GM23338 (cell line): Measurements from ENCODE around the gene TSC22D1. TPM values are rescaled to one million over a fixed set of nuclear protein-coding genes. Genes with fewer than 3 reads are reported as not detected.

Experiments
- ATAC-seq: fragments of 200-7000 bp; cut with Tn5 transposase; 3 replicates; pipeline ENCODE4 v1.9.1; 2020
- DNase-seq: peaks from one replicate; pipeline ENCODE4 v3.0.0-alpha.2; 2015; ENCODE audit warnings: low spot score
- H2AFZ ChIP-seq: fragments of 200-600 bp; sonication (generic); 2 replicates; pipeline ENCODE4 v1.8.0; 2016; ENCODE audit warnings: antibody characterized with exemption, mild to moderate bottlenecking, moderate library complexity
- H3F3A ChIP-seq: fragments of 200-600 bp; sonication (generic); replicated peaks from 2 replicates; pipeline ENCODE4 v1.8.0; 2017; ENCODE audit warnings: antibody characterized with exemption, mixed run types, low read depth
- H3K27ac ChIP-seq: fragments of 200-600 bp; sonication (generic); 2 replicates; pipeline ENCODE4 v1.6.1; 2016; ENCODE audit warnings: low read depth
- H3K27me3 ChIP-seq: fragments of 200-600 bp; sonication (generic); 2 replicates; pipeline ENCODE4 v1.8.0; 2016; ENCODE audit warnings: mild to moderate bottlenecking, mixed run types, moderate library complexity; ENCODE audit not compliant: insufficient read depth
- H3K36me3 ChIP-seq: fragments of 200-600 bp; sonication (generic); 2 replicates; pipeline ENCODE4 v1.8.0; 2016; ENCODE audit warnings: mild to moderate bottlenecking; ENCODE audit not compliant: insufficient read depth
- H3K4me1 ChIP-seq: fragments of 200-600 bp; sonication (generic); 2 replicates; pipeline ENCODE4 v1.8.0; 2016; ENCODE audit warnings: mild to moderate bottlenecking, moderate library complexity; ENCODE audit not compliant: insufficient read depth
- H3K4me2 ChIP-seq: fragments of 200-600 bp; sonication (generic); 2 replicates; pipeline ENCODE4 v1.7.1; 2017; ENCODE audit warnings: mixed run types
- H3K4me3 ChIP-seq: fragments of 200-600 bp; sonication (generic); 2 replicates; pipeline ENCODE4 v1.6.1; 2016; ENCODE audit warnings: mixed run types
- H3K79me2 ChIP-seq: fragments of 200-600 bp; sonication (generic); replicated peaks from 2 replicates; pipeline ENCODE4 v1.8.0; 2017; ENCODE audit warnings: mild to moderate bottlenecking; ENCODE audit not compliant: insufficient read depth
- H3K9me2 ChIP-seq: fragments of 200-600 bp; sonication (generic); 2 replicates; pipeline ENCODE4 v1.8.0; 2017; ENCODE audit not compliant: insufficient read depth
- H4K20me1 ChIP-seq: fragments of 200-600 bp; sonication (generic); replicated peaks from 2 replicates; pipeline ENCODE4 v1.8.0; 2017; ENCODE audit warnings: mild to moderate bottlenecking; ENCODE audit not compliant: insufficient read depth
- H3K27ac Mint-ChIP-seq: 2 replicates; pipeline ENCODE4 v1.8.0; 2020; ENCODE audit warnings: inconsistent platforms, mild to moderate bottlenecking, moderate library complexity, mixed read lengths
- H3K27me3 Mint-ChIP-seq: 3 replicates; pipeline ENCODE4 v1.8.0; 2022; ENCODE audit warnings: low read depth, mild to moderate bottlenecking, moderate library complexity, mixed read lengths, inconsistent platforms; ENCODE audit not compliant: insufficient read depth, poor library complexity
- H3K36me3 Mint-ChIP-seq: 3 replicates; pipeline ENCODE4 v1.8.0; 2021; ENCODE audit warnings: low read depth, mild to moderate bottlenecking, inconsistent platforms, moderate library complexity, mixed read lengths
- H3K4me1 Mint-ChIP-seq: 3 replicates; pipeline ENCODE4 v1.8.0; 2020; ENCODE audit warnings: mild to moderate bottlenecking, inconsistent platforms, mixed read lengths
- H3K4me3 Mint-ChIP-seq: 3 replicates; pipeline ENCODE4 v1.8.0; 2021; ENCODE audit warnings: moderate library complexity, mild to moderate bottlenecking, inconsistent platforms, mixed read lengths
- H3K9me3 Mint-ChIP-seq: 3 replicates; pipeline ENCODE4 v1.8.0; 2020; ENCODE audit warnings: moderate library complexity, mild to moderate bottlenecking, inconsistent platforms, mixed read lengths
- CREB1 ChIP-seq: fragments of 250-450 bp; sonication (Bioruptor Pico); IDR thresholded peaks from 2 replicates; pipeline ENCODE4 v1.5.0; 2020; ENCODE audit warnings: low read depth, mild to moderate bottlenecking, moderate library complexity
- CTCF ChIP-seq, 2 experiments: fragments of 200-600 bp in 1 of 2; sonication (generic) in 1 of 2; conservative IDR thresholded peaks; 2 replicates each; pipeline versions ENCODE4 v1.5.1 to v1.6.1; 2016 to 2017; ENCODE audit warnings: antibody characterized with exemption in 2 of 2, low read depth in 2 of 2, mild to moderate bottlenecking in 2 of 2, moderate library complexity in 1 of 2
- NANOG ChIP-seq: IDR thresholded peaks from 2 replicates; pipeline ENCODE4 v1.6.1; 2016; ENCODE audit warnings: antibody characterized with exemption, borderline replicate concordance
- POLR2AphosphoS5 ChIP-seq: IDR thresholded peaks from 2 replicates; pipeline ENCODE4 v1.6.1; 2016; ENCODE audit warnings: antibody characterized with exemption, low read depth
- ZNF114 ChIP-seq: fragments of 250-450 bp; sonication (Bioruptor Pico); IDR thresholded peaks from 2 replicates; pipeline ENCODE4 v1.5.0; 2020; ENCODE audit warnings: mild to moderate bottlenecking, moderate library complexity
- polyA plus RNA-seq: library from polyadenylated mRNA; unstranded; fragments of >200 nt; fragmentation: Nextera tagmentation; extraction: Ambion mirVana; gene quantifications from 2 replicates; pipeline ENCODE4 v1.2.1, GENCODE V29; 2016
- total RNA-seq: library from RNA; depleted of rRNA; stranded (reverse); fragments of >200 nt; shearing (Covaris generic); gene quantifications from 2 replicates; pipeline ENCODE4 v1.2.3, GENCODE V29; 2014
- TF ChIP-seq, protein P1 (sequence below): IDR thresholded peaks from one replicate; pipeline ENCODE4 v1.6.1; 2018; ENCODE audit warnings: antibody characterized with exemption; ENCODE audit not compliant: unreplicated experiment

The TSC22D1 gene
- total and polyA plus RNA-seq, 2 experiments from 2014 or later = 58.5 to 114 TPM

DNA sequence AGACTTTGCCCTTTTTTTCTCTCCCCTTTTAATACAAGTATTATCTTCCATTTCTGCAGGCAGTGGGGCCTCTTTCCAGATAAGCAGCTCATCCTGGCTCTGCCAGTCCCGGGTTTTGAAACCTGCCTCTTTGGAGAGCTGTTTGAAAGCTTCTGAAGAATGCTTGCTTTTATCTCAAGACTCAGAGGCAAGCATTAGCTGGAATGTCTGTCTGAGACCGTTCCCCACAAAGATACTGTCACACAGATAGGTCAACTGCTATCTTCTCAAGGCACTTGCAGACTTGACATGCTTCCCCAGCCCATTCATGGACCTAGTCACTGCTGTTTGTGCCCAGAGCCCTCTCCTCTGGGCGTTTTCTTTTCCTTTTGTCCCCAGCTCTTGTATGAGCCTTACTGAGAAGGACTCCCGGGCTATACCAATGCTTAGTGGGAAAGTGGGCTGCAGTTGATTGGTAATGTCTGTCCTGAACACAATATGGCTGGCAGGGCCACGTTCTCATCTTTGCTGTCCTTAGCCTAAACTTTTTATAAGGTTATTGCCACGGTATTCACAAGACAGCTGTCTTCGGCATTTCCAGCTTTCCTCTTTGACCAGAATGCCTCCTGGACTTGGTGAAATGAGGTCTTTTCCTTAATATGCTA is 189.1 kb downstream of the TSC22D1 start:
- no peak overlapping the region for H3K27ac Mint-ChIP-seq
- peaks cover 16% of the 10 kb centered on the region for H3K4me1 Mint-ChIP-seq
- no peak; the same call in 2 of the 3 replicates for ATAC-seq
- no peaks in the 10 kb centered on the region for H3K27me3 Mint-ChIP-seq
- TF ChIP-seq NANOG = no peak
- no peak for TF ChIP-seq CREB1 (CRISPR knock-in tag)
- DNase-seq = no peak
- Histone ChIP-seq H3K27me3 (no peaks in the 10 kb centered on the region), H3K27ac (no peak overlapping the region), H3K4me2 (no peak overlapping the region), H2AFZ (peak overlapping the region; percentile 72; the same call in 1 of the 2 replicates), H3K36me3 (no peaks in the 10 kb centered on the region), H4K20me1 (no peaks in the 10 kb centered on the region), H3K4me3 (no peak overlapping the region), H3K79me2 (no peaks in the 10 kb centered on the region), H3K4me1 (peaks cover 18% of the 10 kb centered on the region), H3F3A (no peaks in the 10 kb centered on the region), H3K9me2 (peaks cover 16% of the 10 kb centered on the region)
- H3K9me3 Mint-ChIP-seq = no peaks in the 10 kb centered on the region
- H3K4me3 Mint-ChIP-seq = no peak overlapping the region
- H3K36me3 Mint-ChIP-seq = no peaks in the 10 kb centered on the region

GRCh38 chr13:44385847-44386246 is 190.3 kb downstream of the TSC22D1 start:
- peaks cover 15% of the 10 kb centered on the region for H3K4me1 Mint-ChIP-seq
- H3K27me3 Mint-ChIP-seq = no peaks in the 10 kb centered on the region
- ATAC-seq = no peak
- Histone ChIP-seq H2AFZ (no peak overlapping the region), H3K9me2 (peaks cover 12% of the 10 kb centered on the region; the same call in 1 of the 2 replicates), H3K4me3 (no peak overlapping the region), H4K20me1 (no peaks in the 10 kb centered on the region), H3K79me2 (no peaks in the 10 kb centered on the region), H3F3A (no peaks in the 10 kb centered on the region), H3K4me1 (peaks cover 18% of the 10 kb centered on the region), H3K36me3 (no peaks in the 10 kb centered on the region), H3K27ac (no peak overlapping the region), H3K4me2 (no peak overlapping the region), H3K27me3 (no peaks in the 10 kb centered on the region)
- no peak overlapping the region for H3K4me3 Mint-ChIP-seq
- TF ChIP-seq CREB1 (CRISPR knock-in tag) = no peak
- no peak for TF ChIP-seq POLR2AphosphoS5
- DNase-seq = no peak
- no peaks in the 10 kb centered on the region for H3K36me3 Mint-ChIP-seq
- no peaks in the 10 kb centered on the region for H3K9me3 Mint-ChIP-seq
- H3K27ac Mint-ChIP-seq = no peak overlapping the region

- peaks cover 12% of the 10 kb centered on the region; the same call in 1 of the 2 replicates for H3K9me2 ChIP-seq
- H3K4me3 Mint-ChIP-seq = no peak overlapping the region
- no peak overlapping the region for H3K4me3 ChIP-seq
- no peaks in the 10 kb centered on the region for H3K27me3 Mint-ChIP-seq
- H2AFZ ChIP-seq = no peak overlapping the region
- no peaks in the 10 kb centered on the region for H4K20me1 ChIP-seq
- no peak for ATAC-seq
- no peak for DNase-seq
- H3K27me3 ChIP-seq = no peaks in the 10 kb centered on the region
- no peaks in the 10 kb centered on the region for H3F3A ChIP-seq
- no peak overlapping the region for H3K27ac ChIP-seq
- no peaks in the 10 kb centered on the region for H3K36me3 ChIP-seq
- H3K4me1 Mint-ChIP-seq = peaks cover 11% of the 10 kb centered on the region; the same call in 2 of the 3 replicates
- H3K36me3 Mint-ChIP-seq = no peaks in the 10 kb centered on the region
- H3K4me2 ChIP-seq = no peak overlapping the region
- H3K4me1 ChIP-seq = peaks cover 15% of the 10 kb centered on the region
- H3K79me2 ChIP-seq = no peaks in the 10 kb centered on the region
- no peak overlapping the region for H3K27ac Mint-ChIP-seq
- H3K9me3 Mint-ChIP-seq = no peaks in the 10 kb centered on the region
- no peak for TF ChIP-seq ZNF114 (CRISPR knock-in tag)
- TF ChIP-seq, protein P1, sequence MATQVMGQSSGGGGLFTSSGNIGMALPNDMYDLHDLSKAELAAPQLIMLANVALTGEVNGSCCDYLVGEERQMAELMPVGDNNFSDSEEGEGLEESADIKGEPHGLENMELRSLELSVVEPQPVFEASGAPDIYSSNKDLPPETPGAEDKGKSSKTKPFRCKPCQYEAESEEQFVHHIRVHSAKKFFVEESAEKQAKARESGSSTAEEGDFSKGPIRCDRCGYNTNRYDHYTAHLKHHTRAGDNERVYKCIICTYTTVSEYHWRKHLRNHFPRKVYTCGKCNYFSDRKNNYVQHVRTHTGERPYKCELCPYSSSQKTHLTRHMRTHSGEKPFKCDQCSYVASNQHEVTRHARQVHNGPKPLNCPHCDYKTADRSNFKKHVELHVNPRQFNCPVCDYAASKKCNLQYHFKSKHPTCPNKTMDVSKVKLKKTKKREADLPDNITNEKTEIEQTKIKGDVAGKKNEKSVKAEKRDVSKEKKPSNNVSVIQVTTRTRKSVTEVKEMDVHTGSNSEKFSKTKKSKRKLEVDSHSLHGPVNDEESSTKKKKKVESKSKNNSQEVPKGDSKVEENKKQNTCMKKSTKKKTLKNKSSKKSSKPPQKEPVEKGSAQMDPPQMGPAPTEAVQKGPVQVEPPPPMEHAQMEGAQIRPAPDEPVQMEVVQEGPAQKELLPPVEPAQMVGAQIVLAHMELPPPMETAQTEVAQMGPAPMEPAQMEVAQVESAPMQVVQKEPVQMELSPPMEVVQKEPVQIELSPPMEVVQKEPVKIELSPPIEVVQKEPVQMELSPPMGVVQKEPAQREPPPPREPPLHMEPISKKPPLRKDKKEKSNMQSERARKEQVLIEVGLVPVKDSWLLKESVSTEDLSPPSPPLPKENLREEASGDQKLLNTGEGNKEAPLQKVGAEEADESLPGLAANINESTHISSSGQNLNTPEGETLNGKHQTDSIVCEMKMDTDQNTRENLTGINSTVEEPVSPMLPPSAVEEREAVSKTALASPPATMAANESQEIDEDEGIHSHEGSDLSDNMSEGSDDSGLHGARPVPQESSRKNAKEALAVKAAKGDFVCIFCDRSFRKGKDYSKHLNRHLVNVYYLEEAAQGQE = no peak
- no peak for TF ChIP-seq CREB1 (CRISPR knock-in tag)
- no peak for TF ChIP-seq CTCF (conservative IDR thresholded peaks at IDR 0.05; ENCODE audit: low read depth in 2 of 2)
- TF ChIP-seq NANOG = no peak
Observed at GRCh38 chr13:44385401-44385800, 190.7 kb downstream of the TSC22D1 start.
